H9 (cell line): ENCODE data around the gene SMC4. TPM values are rescaled to one million over a fixed set of nuclear protein-coding genes. Genes with fewer than 3 reads are reported as not detected.

Experiments used
- DNase-seq: peaks from one replicate; pipeline ENCODE4 v3.0.0-alpha.2; 2017
- H2AFZ ChIP-seq: one replicate; pipeline ENCODE4 v1.6.1; 2013; ENCODE audit warnings: mild to moderate bottlenecking, low read length, control low read depth, moderate library complexity
- H2AK5ac ChIP-seq: 2 replicates; pipeline ENCODE4 v1.6.1; 2013; ENCODE audit warnings: low read length, control low read depth, mixed read lengths; ENCODE audit not compliant: insufficient read length
- H2BK120ac ChIP-seq: one replicate; pipeline ENCODE4 v1.6.1; 2013; ENCODE audit warnings: low read depth, mild to moderate bottlenecking, low read length, control low read depth, inconsistent platforms; ENCODE audit not compliant: poor library complexity, severe bottlenecking
- H2BK12ac ChIP-seq: 2 replicates; pipeline ENCODE4 v1.6.1; 2013; ENCODE audit warnings: low read length, control low read depth, mixed read lengths, low read depth; ENCODE audit not compliant: insufficient read length
- H2BK15ac ChIP-seq: 2 replicates; pipeline ENCODE4 v1.6.1; 2013; ENCODE audit warnings: low read depth, low read length, control low read depth
- H2BK20ac ChIP-seq: one replicate; pipeline ENCODE4 v1.6.1; 2013; ENCODE audit warnings: low read depth, mild to moderate bottlenecking, low read length, control low read depth, inconsistent platforms; ENCODE audit not compliant: poor library complexity, severe bottlenecking
- H2BK5ac ChIP-seq: 2 replicates; pipeline ENCODE4 v1.6.1; 2013; ENCODE audit warnings: low read length, control low read depth, mixed read lengths; ENCODE audit not compliant: insufficient read length
- H3K14ac ChIP-seq: 2 replicates; pipeline ENCODE4 v1.6.1; 2013; ENCODE audit warnings: low read length, control low read depth; ENCODE audit not compliant: insufficient read depth
- H3K18ac ChIP-seq: 2 replicates; pipeline ENCODE4 v1.6.1; 2013; ENCODE audit warnings: low read depth, mild to moderate bottlenecking, mixed read lengths, low read length, control low read depth; ENCODE audit not compliant: insufficient read length
- H3K23ac ChIP-seq: 2 replicates; pipeline ENCODE4 v1.6.1; 2013; ENCODE audit warnings: low read length, control low read depth, mixed read lengths, low read depth; ENCODE audit not compliant: insufficient read length
- H3K23me2 ChIP-seq: 2 replicates; pipeline ENCODE4 v1.6.1; 2013; ENCODE audit warnings: low read depth, mild to moderate bottlenecking, mixed read lengths, low read length, control low read depth; ENCODE audit not compliant: insufficient read length, poor library complexity, severe bottlenecking
- H3K27ac ChIP-seq: 2 replicates; pipeline ENCODE4 v1.5.1; 2013; ENCODE audit warnings: low read length, control low read depth, mixed read lengths, low read depth; ENCODE audit not compliant: insufficient read length
- H3K27me3 ChIP-seq: 2 replicates; pipeline ENCODE4 v1.6.1; 2013; ENCODE audit warnings: low read length, control low read depth, inconsistent platforms; ENCODE audit not compliant: insufficient read depth
- H3K4ac ChIP-seq: 2 replicates; pipeline ENCODE4 v1.6.1; 2013; ENCODE audit warnings: low read depth, mild to moderate bottlenecking, control low read depth, inconsistent platforms, low read length, moderate library complexity
- H3K4me1 ChIP-seq: 2 replicates; pipeline ENCODE4 v1.6.1; 2013; ENCODE audit warnings: low read length, control low read depth, inconsistent platforms; ENCODE audit not compliant: insufficient read depth
- H3K4me2 ChIP-seq: 2 replicates; pipeline ENCODE4 v1.6.1; 2013; ENCODE audit warnings: low read length, control low read depth, mixed read lengths; ENCODE audit not compliant: insufficient read length, insufficient read depth
- H3K56ac ChIP-seq: 2 replicates; pipeline ENCODE4 v1.6.1; 2013; ENCODE audit warnings: low read depth, mild to moderate bottlenecking, mixed read lengths, low read length, control low read depth; ENCODE audit not compliant: insufficient read length
- H3K79me1 ChIP-seq: 2 replicates; pipeline ENCODE4 v1.6.1; 2013; ENCODE audit warnings: low read depth, mild to moderate bottlenecking, moderate library complexity, low read length, control low read depth, inconsistent platforms; ENCODE audit not compliant: insufficient read depth, poor library complexity, severe bottlenecking
- H3K79me2 ChIP-seq: 2 replicates; pipeline ENCODE4 v1.6.1; 2013; ENCODE audit warnings: low read length, control low read depth, inconsistent platforms; ENCODE audit not compliant: insufficient read depth
- H3K9ac ChIP-seq: 2 replicates; pipeline ENCODE4 v1.6.1; 2013; ENCODE audit warnings: low read length, control low read depth, mixed read lengths; ENCODE audit not compliant: insufficient read length; ENCODE audit errors: extremely low read depth
- H3K9me3 ChIP-seq: one replicate; pipeline ENCODE4 v1.6.1; 2013; ENCODE audit warnings: low read depth, low read length, inconsistent platforms; ENCODE audit not compliant: control insufficient read depth
- H3T11ph ChIP-seq: one replicate; pipeline ENCODE4 v1.6.1; 2013; ENCODE audit warnings: mild to moderate bottlenecking, low read length, control low read depth, inconsistent platforms
- H4K20me1 ChIP-seq: one replicate; pipeline ENCODE4 v1.6.1; 2013; ENCODE audit not compliant: control insufficient read depth, insufficient read length, insufficient read depth
- H4K5ac ChIP-seq: 2 replicates; pipeline ENCODE4 v1.6.1; 2013; ENCODE audit warnings: low read depth, mild to moderate bottlenecking, mixed read lengths, low read length, control low read depth; ENCODE audit not compliant: insufficient read length
- H4K8ac ChIP-seq: replicated peaks from 2 replicates; pipeline ENCODE4 v1.6.1; 2013; ENCODE audit warnings: low read length, control low read depth, mixed read lengths, low read depth; ENCODE audit not compliant: insufficient read length
- H4K91ac ChIP-seq: 2 replicates; pipeline ENCODE4 v1.6.1; 2013; ENCODE audit warnings: low read depth, mild to moderate bottlenecking, moderate library complexity, mixed read lengths, low read length, control low read depth; ENCODE audit not compliant: insufficient read length
- H3K27ac Mint-ChIP-seq, 3 experiments: 2 replicates in 2 of 3; 3 replicates in 1 of 3; pipeline ENCODE4 v1.8.0; 2020 to 2021; ENCODE audit warnings: mixed read lengths in 3 of 3, mild to moderate bottlenecking in 1 of 3, moderate library complexity in 1 of 3
- H3K27me3 Mint-ChIP-seq: 2 replicates; pipeline ENCODE4 v1.8.0; 2021; ENCODE audit warnings: low read depth, mild to moderate bottlenecking, moderate library complexity, mixed read lengths
- H3K36me3 Mint-ChIP-seq, 3 experiments: 2 replicates in 2 of 3; 3 replicates in 1 of 3; pipeline ENCODE4 v1.8.0; 2020 to 2021; ENCODE audit warnings: low read depth in 3 of 3, mixed read lengths in 3 of 3; ENCODE audit not compliant: insufficient read depth in 1 of 3
- H3K4me1 Mint-ChIP-seq, 2 experiments: 2 replicates each; pipeline ENCODE4 v1.8.0; 2020; ENCODE audit warnings: mixed read lengths in 2 of 2
- H3K4me3 Mint-ChIP-seq, 2 experiments: 2 replicates in 1 of 2; 3 replicates in 1 of 2; pipeline ENCODE4 v1.8.0; 2020 to 2021; ENCODE audit warnings: mild to moderate bottlenecking in 2 of 2, mixed read lengths in 2 of 2, moderate library complexity in 1 of 2
- H3K9me3 Mint-ChIP-seq, 2 experiments: 2 replicates in 1 of 2; 3 replicates in 1 of 2; pipeline ENCODE4 v1.8.0; 2020; ENCODE audit warnings: mild to moderate bottlenecking in 2 of 2, mixed read lengths in 2 of 2, moderate library complexity in 1 of 2
- WGBS: extraction: QIAGEN DNeasy Blood & Tissue Kit; methylation state at CpG from one replicate; pipeline ENCODE4 v1.1.7; 2013; ENCODE audit warnings: missing lambda C conversion rate, low lambda C conversion rate, mixed read lengths; ENCODE audit not compliant: insufficient read length; ENCODE audit errors: extremely low coverage; 5-methylcytosine and 5-hydroxymethylcytosine counted together
- total RNA-seq: library from RNA; stranded (reverse); gene quantifications from 2 replicates; pipeline ENCODE4 v1.2.1, GENCODE V29; 2021
- TF ChIP-seq, protein P1 (sequence below): fragments of 200-600 bp; sonication (generic); conservative IDR thresholded peaks from 3 replicates; pipeline ENCODE4 v1.8.0; 2021; ENCODE audit warnings: antibody characterized with exemption, mild to moderate bottlenecking

The SMC4 gene
- total RNA-seq, 1 experiment from 2014 or later, result 130 TPM

GRCh38 chr3:160400702-160401150 lies 1.3 kb downstream of the SMC4 start:
- Histone ChIP-seq H3K27me3 (no peaks in the 10 kb centered on the region), H3K56ac (no peak overlapping the region), H3K18ac (no peak overlapping the region), H4K5ac (no peak overlapping the region), H4K20me1 (no peaks in the 10 kb centered on the region), H3K23ac (no peak overlapping the region), H3K27ac (no peak overlapping the region), H2AFZ (no peak overlapping the region), H3K4ac (no peak overlapping the region), H3K23me2 (peaks cover 10% of the 10 kb centered on the region), H2AK5ac (no peak overlapping the region), H2BK12ac (no peak overlapping the region), H3K9ac (peak overlapping the region; percentile 90), H3K4me1 (no peaks in the 10 kb centered on the region), H4K91ac (no peak overlapping the region), H3K4me2 (peak overlapping the region; percentile 95), H3K14ac (peak overlapping the region; percentile 84), H3K9me3 (no peaks in the 10 kb centered on the region), H3K79me1 (no peaks in the 10 kb centered on the region), H2BK5ac (no peak overlapping the region), H2BK20ac (no peak overlapping the region), H2BK15ac (no peak overlapping the region), H3T11ph (no peak overlapping the region), H4K8ac (no peak overlapping the region), H2BK120ac (no peak overlapping the region), H3K79me2 (peaks cover 32% of the 10 kb centered on the region; the same call in 1 of the 2 replicates)
- Mint-ChIP-seq H3K27ac (peak overlapping the region; percentile 66 to 95 (median 82); a peak in 5 of 7 replicates), H3K4me3 (peak overlapping the region; percentile 94 to 98), H3K27me3 (peaks cover 3% of the 10 kb centered on the region; the same call in 1 of the 2 replicates), H3K9me3 (peaks cover 0 to 4% of the 10 kb centered on the region in 2 experiments; a peak in 1 of 5 replicates), H3K36me3 (peaks cover 20 to 35% (median 32%) of the 10 kb centered on the region in 3 experiments), H3K4me1 (peaks cover 36 to 42% of the 10 kb centered on the region in 2 experiments)
- no peak for DNase-seq
- TF ChIP-seq, protein P1, sequence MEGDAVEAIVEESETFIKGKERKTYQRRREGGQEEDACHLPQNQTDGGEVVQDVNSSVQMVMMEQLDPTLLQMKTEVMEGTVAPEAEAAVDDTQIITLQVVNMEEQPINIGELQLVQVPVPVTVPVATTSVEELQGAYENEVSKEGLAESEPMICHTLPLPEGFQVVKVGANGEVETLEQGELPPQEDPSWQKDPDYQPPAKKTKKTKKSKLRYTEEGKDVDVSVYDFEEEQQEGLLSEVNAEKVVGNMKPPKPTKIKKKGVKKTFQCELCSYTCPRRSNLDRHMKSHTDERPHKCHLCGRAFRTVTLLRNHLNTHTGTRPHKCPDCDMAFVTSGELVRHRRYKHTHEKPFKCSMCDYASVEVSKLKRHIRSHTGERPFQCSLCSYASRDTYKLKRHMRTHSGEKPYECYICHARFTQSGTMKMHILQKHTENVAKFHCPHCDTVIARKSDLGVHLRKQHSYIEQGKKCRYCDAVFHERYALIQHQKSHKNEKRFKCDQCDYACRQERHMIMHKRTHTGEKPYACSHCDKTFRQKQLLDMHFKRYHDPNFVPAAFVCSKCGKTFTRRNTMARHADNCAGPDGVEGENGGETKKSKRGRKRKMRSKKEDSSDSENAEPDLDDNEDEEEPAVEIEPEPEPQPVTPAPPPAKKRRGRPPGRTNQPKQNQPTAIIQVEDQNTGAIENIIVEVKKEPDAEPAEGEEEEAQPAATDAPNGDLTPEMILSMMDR, result no peak
- no CpG with 5 or more reads among the region's 51 CpGs for WGBS
